ENCODE results near the gene UST. TPM values are rescaled to one million over a fixed set of nuclear protein-coding genes. Genes with fewer than 3 reads are reported as not detected.

The UST gene
- total RNA-seq, 6 experiments from 2014 or later: 0.44 to 1.9 (median 0.91) TPM

DNA sequence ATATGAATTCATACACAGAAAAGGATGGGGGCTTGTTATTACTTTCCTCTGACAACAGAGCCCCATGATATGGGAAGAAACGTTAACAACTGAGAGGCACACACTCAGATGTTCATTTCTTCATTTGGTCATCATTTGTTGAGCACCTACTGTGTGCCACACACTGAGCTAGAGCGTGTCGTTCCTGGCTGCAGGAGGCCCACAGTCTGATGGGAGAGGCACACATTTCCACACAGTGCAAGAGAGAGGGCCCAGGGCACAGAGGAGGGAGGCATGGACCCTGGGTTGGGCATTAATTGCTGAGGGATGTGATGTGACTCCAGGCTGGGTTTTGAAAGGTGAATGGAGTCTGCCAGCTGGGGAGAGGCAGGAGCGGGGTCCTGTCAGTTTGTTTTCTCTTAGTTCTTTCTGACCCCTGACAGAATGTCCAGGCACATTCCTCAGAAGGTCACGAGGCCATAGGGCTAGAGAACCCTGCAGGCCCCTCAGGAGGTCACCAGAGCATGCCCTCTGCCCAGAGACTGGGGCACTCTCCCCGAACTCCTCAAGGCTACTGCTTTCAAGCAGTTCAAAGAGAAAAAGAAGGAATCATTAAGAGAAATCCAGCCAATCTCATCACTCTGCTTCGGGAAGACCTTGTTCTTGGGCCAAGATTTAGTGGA is 216.2 kb downstream of the UST start:
- no peak for DNase-seq
- Histone ChIP-seq H3K27me3 (no peaks in the 10 kb centered on the region), H3K27ac (no peak overlapping the region), H3K4me1 (no peaks in the 10 kb centered on the region), H3K4me3 (no peak overlapping the region), H3K36me3 (no peaks in the 10 kb centered on the region), H3K9me3 (no peaks in the 10 kb centered on the region)
- ATAC-seq: no peak
- intact Hi-C loops (cut with DNase I): loop anchor here in 1 of 2 donors (10.0 kb wide), 1 partner anchor 388 kb away; no protein-coding TSS in a partner anchor
- no peak for TF ChIP-seq CTCF (IDR thresholded peaks at IDR 0.05)
- no peak for TF ChIP-seq POLR2A (IDR thresholded peaks at IDR 0.05)
- 65% methylated on average over 3 of the region's 7 CpGs for WGBS (ENCODE audit: insufficient coverage, low coverage, low lambda C conversion rate, missing lambda C conversion rate)

DNA sequence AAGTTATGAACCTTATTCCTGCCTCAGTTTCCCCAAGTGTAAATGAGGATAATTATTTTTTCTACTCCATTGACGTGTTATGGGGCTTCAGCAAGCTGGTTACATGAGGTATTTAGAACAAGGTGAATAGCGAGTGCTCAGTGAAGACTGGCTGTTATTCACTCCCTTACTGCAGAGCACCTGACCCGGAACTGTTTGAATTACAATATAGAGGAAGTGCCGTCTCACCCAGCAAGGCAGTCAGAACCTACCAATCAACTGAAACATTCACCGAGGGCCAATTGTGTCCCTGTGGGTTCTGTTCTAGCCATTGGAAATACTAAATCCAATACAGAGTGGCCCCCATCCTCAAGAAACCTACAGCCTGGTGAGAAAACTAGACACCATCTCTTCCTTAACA is 216.9 kb downstream of the UST start:
- TF ChIP-seq POLR2A (IDR thresholded peaks at IDR 0.05): no peak
- TF ChIP-seq CTCF (IDR thresholded peaks at IDR 0.05): no peak
- ATAC-seq: no peak
- Histone ChIP-seq H3K36me3 (no peaks in the 10 kb centered on the region), H3K4me3 (no peak overlapping the region), H3K9me3 (no peaks in the 10 kb centered on the region), H3K4me1 (no peaks in the 10 kb centered on the region), H3K27ac (no peak overlapping the region), H3K27me3 (no peaks in the 10 kb centered on the region)
- WGBS (ENCODE audit: insufficient coverage, low coverage, low lambda C conversion rate, missing lambda C conversion rate): 89% methylated on average over 4 of the region's 5 CpGs
- intact Hi-C loops (cut with DNase I): loop anchor here in 1 of 2 donors (10.0 kb wide), 1 partner anchor 389 kb away; no protein-coding TSS in a partner anchor
- no peak for DNase-seq

GRCh38 chr6:148964467-148964866 is 217.6 kb downstream of the UST start:
- Histone ChIP-seq H3K27me3 (no peaks in the 10 kb centered on the region), H3K36me3 (no peaks in the 10 kb centered on the region), H3K27ac (no peak overlapping the region), H3K4me1 (no peaks in the 10 kb centered on the region), H3K4me3 (no peak overlapping the region), H3K9me3 (no peaks in the 10 kb centered on the region)
- 95% methylated on average over 6 of the region's 13 CpGs for WGBS (ENCODE audit: insufficient coverage, low coverage, low lambda C conversion rate, missing lambda C conversion rate)
- ATAC-seq (no peak), DNase-seq (no peak)
- intact Hi-C loops (cut with DNase I): loop anchor here in 1 of 2 donors (10.0 kb wide), 1 partner anchor 390 kb away; no protein-coding TSS in a partner anchor
- TF ChIP-seq POLR2A (IDR thresholded peaks at IDR 0.05) (no peak), CTCF (IDR thresholded peaks at IDR 0.05) (no peak)

GRCh38 chr6:148965287-148965686 is 218.5 kb downstream of the UST start:
- no peak for DNase-seq
- Histone ChIP-seq H3K27ac (no peak overlapping the region), H3K4me1 (no peaks in the 10 kb centered on the region), H3K4me3 (no peak overlapping the region), H3K36me3 (no peaks in the 10 kb centered on the region), H3K27me3 (no peaks in the 10 kb centered on the region), H3K9me3 (no peaks in the 10 kb centered on the region)
- TF ChIP-seq CTCF (IDR thresholded peaks at IDR 0.05) (no peak), POLR2A (IDR thresholded peaks at IDR 0.05) (no peak)
- 40% methylated on average over 1 of the region's 9 CpGs for whole genome bisulfite sequencing (ENCODE audit: insufficient coverage, low coverage, low lambda C conversion rate, missing lambda C conversion rate)
- intact Hi-C loops (cut with DNase I): loop anchor here in 1 of 2 donors (10.0 kb wide), 1 partner anchor 390 kb away; no protein-coding TSS in a partner anchor
- no peak for ATAC-seq

Measured in right lobe of liver (tissue), 6 donors.